ENCODE data around the gene HNF1A.

HNF1A gene

DNA sequence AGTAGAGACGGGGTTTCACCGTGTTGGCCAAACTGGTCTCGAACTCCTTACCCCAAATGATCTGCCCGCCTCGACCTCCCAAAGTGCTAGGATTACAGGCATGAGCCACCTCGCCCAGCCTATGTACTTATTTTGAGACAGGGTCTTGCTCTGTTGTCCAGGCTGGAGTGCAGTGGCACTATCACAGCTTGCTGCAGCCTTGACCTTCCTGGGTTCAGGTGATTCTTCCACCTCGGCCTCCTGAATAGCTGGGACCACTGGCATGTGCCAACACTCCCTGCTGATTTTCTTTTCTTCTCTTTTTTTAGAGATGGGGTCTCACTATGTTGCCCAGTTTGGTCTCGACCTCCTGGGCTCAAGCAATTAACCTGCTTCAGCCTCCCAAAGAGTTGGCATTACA, 14.0 kb upstream of the HNF1A start:
- Histone ChIP-seq H3K27ac (replicated peaks) (no peak overlapping the region), H3K4me3 (replicated peaks; ENCODE audit: insufficient read depth, low read length) (no peak overlapping the region), H3K27me3 (ENCODE audit: insufficient read depth, poor library complexity, severe bottlenecking) (no peaks in the 10 kb centered on the region)
- TF ChIP-seq GABPA (IDR thresholded peaks at IDR 0.05; ENCODE audit: low read depth) (no peak), POLR2AphosphoS5 (IDR thresholded peaks at IDR 0.05; ENCODE audit: low read depth) (no peak), SPI1 (IDR thresholded peaks at IDR 0.05; ENCODE audit: borderline replicate concordance, low read depth) (no peak)
- TF ChIP-seq, protein P1, sequence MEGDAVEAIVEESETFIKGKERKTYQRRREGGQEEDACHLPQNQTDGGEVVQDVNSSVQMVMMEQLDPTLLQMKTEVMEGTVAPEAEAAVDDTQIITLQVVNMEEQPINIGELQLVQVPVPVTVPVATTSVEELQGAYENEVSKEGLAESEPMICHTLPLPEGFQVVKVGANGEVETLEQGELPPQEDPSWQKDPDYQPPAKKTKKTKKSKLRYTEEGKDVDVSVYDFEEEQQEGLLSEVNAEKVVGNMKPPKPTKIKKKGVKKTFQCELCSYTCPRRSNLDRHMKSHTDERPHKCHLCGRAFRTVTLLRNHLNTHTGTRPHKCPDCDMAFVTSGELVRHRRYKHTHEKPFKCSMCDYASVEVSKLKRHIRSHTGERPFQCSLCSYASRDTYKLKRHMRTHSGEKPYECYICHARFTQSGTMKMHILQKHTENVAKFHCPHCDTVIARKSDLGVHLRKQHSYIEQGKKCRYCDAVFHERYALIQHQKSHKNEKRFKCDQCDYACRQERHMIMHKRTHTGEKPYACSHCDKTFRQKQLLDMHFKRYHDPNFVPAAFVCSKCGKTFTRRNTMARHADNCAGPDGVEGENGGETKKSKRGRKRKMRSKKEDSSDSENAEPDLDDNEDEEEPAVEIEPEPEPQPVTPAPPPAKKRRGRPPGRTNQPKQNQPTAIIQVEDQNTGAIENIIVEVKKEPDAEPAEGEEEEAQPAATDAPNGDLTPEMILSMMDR (IDR thresholded peaks at IDR 0.05; ENCODE audit: insufficient read depth, low read length) = no peak
- TF ChIP-seq, protein P2, sequence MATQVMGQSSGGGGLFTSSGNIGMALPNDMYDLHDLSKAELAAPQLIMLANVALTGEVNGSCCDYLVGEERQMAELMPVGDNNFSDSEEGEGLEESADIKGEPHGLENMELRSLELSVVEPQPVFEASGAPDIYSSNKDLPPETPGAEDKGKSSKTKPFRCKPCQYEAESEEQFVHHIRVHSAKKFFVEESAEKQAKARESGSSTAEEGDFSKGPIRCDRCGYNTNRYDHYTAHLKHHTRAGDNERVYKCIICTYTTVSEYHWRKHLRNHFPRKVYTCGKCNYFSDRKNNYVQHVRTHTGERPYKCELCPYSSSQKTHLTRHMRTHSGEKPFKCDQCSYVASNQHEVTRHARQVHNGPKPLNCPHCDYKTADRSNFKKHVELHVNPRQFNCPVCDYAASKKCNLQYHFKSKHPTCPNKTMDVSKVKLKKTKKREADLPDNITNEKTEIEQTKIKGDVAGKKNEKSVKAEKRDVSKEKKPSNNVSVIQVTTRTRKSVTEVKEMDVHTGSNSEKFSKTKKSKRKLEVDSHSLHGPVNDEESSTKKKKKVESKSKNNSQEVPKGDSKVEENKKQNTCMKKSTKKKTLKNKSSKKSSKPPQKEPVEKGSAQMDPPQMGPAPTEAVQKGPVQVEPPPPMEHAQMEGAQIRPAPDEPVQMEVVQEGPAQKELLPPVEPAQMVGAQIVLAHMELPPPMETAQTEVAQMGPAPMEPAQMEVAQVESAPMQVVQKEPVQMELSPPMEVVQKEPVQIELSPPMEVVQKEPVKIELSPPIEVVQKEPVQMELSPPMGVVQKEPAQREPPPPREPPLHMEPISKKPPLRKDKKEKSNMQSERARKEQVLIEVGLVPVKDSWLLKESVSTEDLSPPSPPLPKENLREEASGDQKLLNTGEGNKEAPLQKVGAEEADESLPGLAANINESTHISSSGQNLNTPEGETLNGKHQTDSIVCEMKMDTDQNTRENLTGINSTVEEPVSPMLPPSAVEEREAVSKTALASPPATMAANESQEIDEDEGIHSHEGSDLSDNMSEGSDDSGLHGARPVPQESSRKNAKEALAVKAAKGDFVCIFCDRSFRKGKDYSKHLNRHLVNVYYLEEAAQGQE (IDR thresholded peaks at IDR 0.05; ENCODE audit: insufficient replicate concordance, low read depth) = no peak
- no peak for DNase-seq (ENCODE audit: low read depth in 1 of 2, low spot score in 1 of 2)

DNA sequence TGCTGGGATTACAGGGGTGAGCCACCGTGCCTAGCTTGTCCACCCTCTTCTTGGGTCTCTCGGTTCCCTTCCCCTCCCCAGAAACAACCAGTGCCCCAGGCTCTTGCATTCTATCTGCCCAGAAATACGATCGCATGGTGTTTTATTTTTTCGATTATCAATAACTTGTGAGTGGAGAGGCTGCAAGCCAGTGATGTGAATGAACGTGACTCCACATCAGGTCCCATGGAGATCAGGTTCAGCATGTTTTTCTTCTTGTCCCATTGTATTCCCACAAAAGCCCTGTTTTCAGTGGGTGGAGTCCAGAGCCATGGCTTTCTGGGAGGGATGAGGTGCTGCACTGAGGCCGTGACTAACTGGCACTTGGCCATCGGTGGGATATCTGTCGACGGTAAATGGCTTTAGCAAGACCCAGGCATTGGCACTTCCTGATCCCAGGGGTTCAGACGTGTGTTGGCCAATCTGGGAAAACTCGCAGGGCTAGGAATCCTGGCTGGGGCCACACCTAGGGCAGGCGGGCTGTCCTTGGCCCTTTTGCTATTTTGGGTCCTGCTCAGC, 12.7 kb upstream of the HNF1A start:
- TF ChIP-seq, protein P2 (IDR thresholded peaks at IDR 0.05; ENCODE audit: insufficient replicate concordance, low read depth) = no peak
- no peak for TF ChIP-seq POLR2AphosphoS5 (IDR thresholded peaks at IDR 0.05; ENCODE audit: low read depth)
- no peak for TF ChIP-seq SPI1 (IDR thresholded peaks at IDR 0.05; ENCODE audit: borderline replicate concordance, low read depth)
- TF ChIP-seq GABPA (IDR thresholded peaks at IDR 0.05; ENCODE audit: low read depth) = no peak
- TF ChIP-seq, protein P1 (IDR thresholded peaks at IDR 0.05; ENCODE audit: insufficient read depth, low read length) = no peak
- no peak for DNase-seq (ENCODE audit: low read depth in 1 of 2, low spot score in 1 of 2)
- H3K27ac ChIP-seq (replicated peaks) = no peak overlapping the region
- no peak overlapping the region for H3K4me3 ChIP-seq (replicated peaks; ENCODE audit: insufficient read depth, low read length)
- no peaks in the 10 kb centered on the region for H3K27me3 ChIP-seq (ENCODE audit: insufficient read depth, poor library complexity, severe bottlenecking)

DNA sequence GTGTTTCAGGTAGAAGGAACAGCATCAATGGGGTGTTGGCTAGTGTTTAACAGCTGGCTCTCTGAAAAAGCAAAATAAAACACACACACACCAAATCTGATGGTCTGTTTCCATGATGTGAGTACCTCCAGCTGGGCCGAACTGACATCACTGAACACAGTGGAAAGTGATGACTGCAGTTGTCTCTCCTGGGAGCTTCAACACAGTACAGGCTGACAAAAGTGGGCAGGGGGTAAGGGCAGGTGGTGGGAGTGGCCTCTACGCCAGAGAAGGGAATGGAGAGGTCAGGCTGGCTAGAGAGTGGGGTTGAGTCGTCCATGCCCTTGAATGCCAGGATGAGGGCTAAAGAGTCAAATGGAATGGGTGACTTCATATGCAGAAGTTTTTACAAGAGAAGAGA, 8.0 kb upstream of the HNF1A start:
- Histone ChIP-seq H3K4me3 (replicated peaks; ENCODE audit: insufficient read depth, low read length) (no peak overlapping the region), H3K27me3 (ENCODE audit: insufficient read depth, poor library complexity, severe bottlenecking) (no peaks in the 10 kb centered on the region), H3K27ac (replicated peaks) (no peak overlapping the region)
- no peak for TF ChIP-seq POLR2AphosphoS5 (IDR thresholded peaks at IDR 0.05; ENCODE audit: low read depth)
- no peak for TF ChIP-seq SPI1 (IDR thresholded peaks at IDR 0.05; ENCODE audit: borderline replicate concordance, low read depth)
- no peak for TF ChIP-seq GABPA (IDR thresholded peaks at IDR 0.05; ENCODE audit: low read depth)
- TF ChIP-seq, protein P1 (IDR thresholded peaks at IDR 0.05; ENCODE audit: insufficient read depth, low read length) = no peak
- no peak for DNase-seq (ENCODE audit: low read depth in 1 of 2, low spot score in 1 of 2)

All from HL-60 (cell line).